Small intestine (tissue), 7 donors: Measurements from ENCODE around the gene SLC49A3. TPM values are rescaled to one million over a fixed set of nuclear protein-coding genes. Genes with fewer than 3 reads are reported as not detected.
A peak's percentile ranks its signal among the peaks of the same experiment; 100 is the strongest.

Experiments used
- DNase-seq, 2 donors: peaks; one replicate each; pipeline versions ENCODE4 v3.0.0 to v3.0.0-alpha.2; 2013
- FAIRE-seq: peaks from 2 replicates; lab custom pipeline; 2012; peaks lifted over from hg19 to GRCh38; lab: Jason Lieb, UNC
- H3K27ac ChIP-seq, 3 donors: one replicate each; pipeline ENCODE4 v1.5.1; 2013; ENCODE audit warnings: low read length in 2 of 3, mild to moderate bottlenecking in 2 of 3, control low read depth in 1 of 3, inconsistent platforms in 1 of 3, low read depth in 1 of 3, moderate library complexity in 1 of 3
- H3K27me3 ChIP-seq, 3 donors: one replicate each; pipeline ENCODE4 v1.6.1; 2013; ENCODE audit warnings: low read length in 3 of 3, inconsistent platforms in 1 of 3; ENCODE audit not compliant: control insufficient read depth in 3 of 3, insufficient read depth in 3 of 3
- H3K36me3 ChIP-seq, 3 donors: one replicate each; pipeline ENCODE4 v1.6.1; 2013; ENCODE audit warnings: low read length in 3 of 3, inconsistent platforms in 1 of 3, low read depth in 1 of 3, mild to moderate bottlenecking in 1 of 3, moderate library complexity in 1 of 3; ENCODE audit not compliant: control insufficient read depth in 3 of 3, insufficient read depth in 2 of 3
- H3K4me1 ChIP-seq, 3 donors: one replicate each; pipeline ENCODE4 v1.6.1; 2013; ENCODE audit warnings: low read length in 2 of 3, inconsistent platforms in 1 of 3, low read depth in 1 of 3, mild to moderate bottlenecking in 1 of 3, moderate library complexity in 1 of 3; ENCODE audit not compliant: control insufficient read depth in 3 of 3, insufficient read depth in 2 of 3
- H3K4me3 ChIP-seq, 3 donors: one replicate each; pipeline ENCODE4 v1.5.1; 2013; ENCODE audit warnings: low read length in 3 of 3, control low read depth in 1 of 3, inconsistent platforms in 1 of 3, low read depth in 1 of 3, mild to moderate bottlenecking in 1 of 3, moderate library complexity in 1 of 3
- H3K9me3 ChIP-seq, 2 donors: one replicate each; pipeline ENCODE4 v1.6.1; 2013; ENCODE audit warnings: low read depth in 1 of 2, low read length in 1 of 2; ENCODE audit not compliant: control insufficient read depth in 2 of 2, insufficient read depth in 1 of 2
- WGBS, 3 donors: extraction: QIAGEN DNeasy Blood & Tissue Kit; methylation state at CpG; one replicate each; pipeline ENCODE4 v1.1.7; 2013; 5-methylcytosine and 5-hydroxymethylcytosine counted together
- polyA plus RNA-seq, 4 donors: library from polyadenylated mRNA; stranded (reverse) in 3 of 4; unstranded in 1 of 4; fragments of 200-250 nt in 3 of 4; fragments of 120-200 nt in 1 of 4; gene quantifications; one replicate each; pipeline versions ENCODE4 v1.2.1 to v1.2.3, GENCODE V29; 2013
- donor health status: healthy with polysubstance abuse.
- donor health status: control.
- donor health status: control.
- donor health status: Bipolar disorder and iron deficiency.
- donor health status: healthy.

The SLC49A3 gene
- polyA plus RNA-seq, 4 donors: 3.4 to 7.8 (median 4.6) TPM

GRCh38 chr4:665751-666435, 23.1 kb downstream of the SLC49A3 start:
- DNase-seq (no peak), FAIRE-seq (no peak)
- Histone ChIP-seq H3K4me1 (no peaks in the 10 kb centered on the region), H3K27ac (no peak overlapping the region), H3K9me3 (no peaks in the 10 kb centered on the region), H3K27me3 (no peaks in the 10 kb centered on the region), H3K4me3 (no peak overlapping the region), H3K36me3 (peaks cover 0 to 7% (median 2%) of the 10 kb centered on the region in 3 donors)
- 63 to 74% (median 73%) methylated on average over 15 to 22 of the region's 22 CpGs for WGBS, 3 donors

GRCh38 chr4:665381-665750, 23.6 kb downstream of the SLC49A3 start:
- Histone ChIP-seq H3K4me1 (no peaks in the 10 kb centered on the region), H3K9me3 (no peaks in the 10 kb centered on the region), H3K27me3 (no peaks in the 10 kb centered on the region), H3K27ac (no peak overlapping the region), H3K4me3 (no peak overlapping the region), H3K36me3 (peaks cover 0 to 4% (median 0%) of the 10 kb centered on the region in 3 donors)
- no peak for DNase-seq
- WGBS, 3 donors: 70 to 86% (median 78%) methylated on average over 11 to 12 of the region's 12 CpGs
- no peak for FAIRE-seq

GRCh38 chr4:664713-665231, 24.2 kb downstream of the SLC49A3 start:
- FAIRE-seq (no peak), DNase-seq (no peak)
- peaks cover 0 to 6% (median 0%) of the 10 kb centered on the region in 3 donors for H3K36me3 ChIP-seq
- H3K27ac ChIP-seq: no peak overlapping the region
- no peak overlapping the region for H3K4me3 ChIP-seq
- WGBS, 3 donors: 95 to 97% (median 96%) methylated on average over 21 to 24 of the region's 24 CpGs
- no peaks in the 10 kb centered on the region for H3K27me3 ChIP-seq
- H3K9me3 ChIP-seq: no peaks in the 10 kb centered on the region
- no peaks in the 10 kb centered on the region for H3K4me1 ChIP-seq

GRCh38 chr4:663438-664428, 25.2 kb downstream of the SLC49A3 start:
- 2 to 7% (median 5%) methylated on average over 44 to 80 of the region's 80 CpGs for WGBS, 3 donors
- peak overlapping the region; percentile 56 to 69 (median 67) for H3K4me3 ChIP-seq
- DNase-seq: peak in 1 of 2 donors; percentile 81
- FAIRE-seq: no peak
- no peaks in the 10 kb centered on the region for H3K27me3 ChIP-seq
- H3K27ac ChIP-seq: peak overlapping the region in 1 of 3 donors; percentile 68
- H3K4me1 ChIP-seq: no peaks in the 10 kb centered on the region
- no peaks in the 10 kb centered on the region for H3K9me3 ChIP-seq
- peaks cover 0 to 7% (median 0%) of the 10 kb centered on the region in 3 donors for H3K36me3 ChIP-seq

GRCh38 chr4:663046-663437, 25.9 kb downstream of the SLC49A3 start:
- no peak for DNase-seq
- WGBS, 3 donors: 36 to 43% (median 41%) methylated on average over 20 of the region's 20 CpGs

GRCh38 chr4:661881-662761, 26.8 kb downstream of the SLC49A3 start:
- WGBS, 3 donors: 94 to 97% (median 97%) methylated on average over 40 to 42 of the region's 42 CpGs
- H3K9me3 ChIP-seq: no peaks in the 10 kb centered on the region
- H3K27ac ChIP-seq: no peak overlapping the region
- DNase-seq (no peak), FAIRE-seq (no peak)
- peaks cover 0 to 7% (median 0%) of the 10 kb centered on the region in 3 donors for H3K36me3 ChIP-seq
- no peaks in the 10 kb centered on the region for H3K4me1 ChIP-seq
- H3K27me3 ChIP-seq: no peaks in the 10 kb centered on the region
- no peak overlapping the region for H3K4me3 ChIP-seq

More at GRCh38 chr4:663046-663437, 25.9 kb downstream of the SLC49A3 start:
- Histone ChIP-seq H3K4me3 (peak overlapping the region; percentile 56 to 69 (median 67)), H3K27ac (no peak overlapping the region), H3K27me3 (no peaks in the 10 kb centered on the region), H3K4me1 (no peaks in the 10 kb centered on the region), H3K36me3 (peaks cover 0 to 7% (median 0%) of the 10 kb centered on the region in 3 donors), H3K9me3 (no peaks in the 10 kb centered on the region)
- no peak for FAIRE-seq

- Histone ChIP-seq H3K9me3 (no peaks in the 10 kb centered on the region), H3K27ac (no peak overlapping the region), H3K4me1 (no peaks in the 10 kb centered on the region), H3K4me3 (no peak overlapping the region), H3K27me3 (peaks cover 0 to 2% (median 0%) of the 10 kb centered on the region in 3 donors), H3K36me3 (peaks cover 0 to 4% (median 0%) of the 10 kb centered on the region in 3 donors)
- DNase-seq: no peak
- WGBS, 3 donors: 89 to 93% (median 90%) methylated on average over 3 of the region's 3 CpGs
- FAIRE-seq: no peak
These were observed 27.7 kb downstream of the SLC49A3 start for GRCh38 chr4:661231-661630.
